Thoracic aorta (tissue), 2 donors: ENCODE data around the gene DDX59. TPM values are rescaled to one million over a fixed set of nuclear protein-coding genes. Genes with fewer than 3 reads are reported as not detected.

ENCODE experiments used
- ATAC-seq: fragments of 150-250 bp; one replicate; pipeline ENCODE4 v1.8.0; 2017; ENCODE audit warnings: low read depth; ENCODE audit not compliant: insufficient number of reproducible peaks, low FRiP score
- DNase-seq: peaks from one replicate; pipeline ENCODE4 v3.0.0-alpha.2; 2020; ENCODE audit warnings: low spot score
- H3K27ac ChIP-seq, 2 donors: fragments of 200-600 bp; sonication (generic); 1 replicate in 1 of 2; 2 replicates in 1 of 2; pipeline ENCODE4 v1.5.1; 2016; ENCODE audit warnings: mild to moderate bottlenecking in 2 of 2, moderate library complexity in 2 of 2
- H3K27me3 ChIP-seq: fragments of 200-600 bp; sonication (generic); replicated peaks from 2 replicates; pipeline ENCODE4 v1.6.0; 2016; ENCODE audit warnings: mild to moderate bottlenecking; ENCODE audit not compliant: insufficient read depth
- H3K36me3 ChIP-seq: fragments of 200-600 bp; sonication (generic); one replicate; pipeline ENCODE4 v1.5.1; 2016
- H3K4me1 ChIP-seq, 2 donors: fragments of 200-600 bp; sonication (generic); 1 replicate in 1 of 2; 2 replicates in 1 of 2; pipeline versions ENCODE4 v1.5.1 to v1.6.0; 2016; ENCODE audit warnings: low read depth in 2 of 2, mild to moderate bottlenecking in 1 of 2; ENCODE audit not compliant: control insufficient read depth in 1 of 2
- H3K4me3 ChIP-seq: fragments of 200-600 bp; sonication (generic); 2 replicates; pipeline ENCODE4 v1.5.1; 2016; ENCODE audit warnings: mild to moderate bottlenecking
- H3K9me3 ChIP-seq: fragments of 200-600 bp; sonication (generic); 2 replicates; pipeline ENCODE4 v1.5.1; 2016
- total RNA-seq, 2 donors: library from RNA; depleted of rRNA; stranded (reverse); fragments of >200 nt; gene quantifications; one replicate each; pipeline versions ENCODE4 v1.1.0 to v1.2.3, GENCODE V29; 2016
- TF ChIP-seq, protein P1 (sequence below): fragments of 200-600 bp; sonication (generic); IDR thresholded peaks from one replicate; pipeline ENCODE4 v1.5.1; 2019; ENCODE audit warnings: antibody characterized with exemption

Gene DDX59
- total RNA-seq, 2 donors from 2014 or later: 16.5 to 27.1 TPM

DNA sequence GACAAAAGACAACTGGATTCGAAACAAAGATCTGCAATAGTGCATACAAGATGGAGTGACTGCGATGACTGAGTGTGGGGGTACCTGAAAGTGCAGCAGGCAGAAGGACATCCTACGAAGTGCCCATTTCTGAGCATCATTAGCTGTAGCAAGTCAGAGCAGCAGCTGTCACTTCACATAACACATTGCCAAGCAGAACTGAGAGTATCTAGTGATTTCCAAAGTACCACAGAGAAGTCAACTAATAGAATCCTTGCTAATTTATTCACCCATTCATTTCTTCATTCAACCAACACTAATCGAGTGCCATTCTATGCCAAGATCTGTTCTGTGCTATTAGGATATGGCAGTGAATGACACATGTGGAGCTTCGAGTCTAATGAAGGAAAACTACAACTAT lies 37.4 kb upstream of the DDX59 start:
- TF ChIP-seq, protein P1, sequence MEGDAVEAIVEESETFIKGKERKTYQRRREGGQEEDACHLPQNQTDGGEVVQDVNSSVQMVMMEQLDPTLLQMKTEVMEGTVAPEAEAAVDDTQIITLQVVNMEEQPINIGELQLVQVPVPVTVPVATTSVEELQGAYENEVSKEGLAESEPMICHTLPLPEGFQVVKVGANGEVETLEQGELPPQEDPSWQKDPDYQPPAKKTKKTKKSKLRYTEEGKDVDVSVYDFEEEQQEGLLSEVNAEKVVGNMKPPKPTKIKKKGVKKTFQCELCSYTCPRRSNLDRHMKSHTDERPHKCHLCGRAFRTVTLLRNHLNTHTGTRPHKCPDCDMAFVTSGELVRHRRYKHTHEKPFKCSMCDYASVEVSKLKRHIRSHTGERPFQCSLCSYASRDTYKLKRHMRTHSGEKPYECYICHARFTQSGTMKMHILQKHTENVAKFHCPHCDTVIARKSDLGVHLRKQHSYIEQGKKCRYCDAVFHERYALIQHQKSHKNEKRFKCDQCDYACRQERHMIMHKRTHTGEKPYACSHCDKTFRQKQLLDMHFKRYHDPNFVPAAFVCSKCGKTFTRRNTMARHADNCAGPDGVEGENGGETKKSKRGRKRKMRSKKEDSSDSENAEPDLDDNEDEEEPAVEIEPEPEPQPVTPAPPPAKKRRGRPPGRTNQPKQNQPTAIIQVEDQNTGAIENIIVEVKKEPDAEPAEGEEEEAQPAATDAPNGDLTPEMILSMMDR: no peak
- H3K4me1 ChIP-seq: no peaks in the 10 kb centered on the region
- H3K9me3 ChIP-seq: no peaks in the 10 kb centered on the region
- H3K27ac ChIP-seq: no peak overlapping the region
- ATAC-seq (no peak), DNase-seq (no peak)
- H3K4me3 ChIP-seq: no peak overlapping the region
- H3K27me3 ChIP-seq: no peaks in the 10 kb centered on the region
- no peaks in the 10 kb centered on the region for H3K36me3 ChIP-seq

DNA sequence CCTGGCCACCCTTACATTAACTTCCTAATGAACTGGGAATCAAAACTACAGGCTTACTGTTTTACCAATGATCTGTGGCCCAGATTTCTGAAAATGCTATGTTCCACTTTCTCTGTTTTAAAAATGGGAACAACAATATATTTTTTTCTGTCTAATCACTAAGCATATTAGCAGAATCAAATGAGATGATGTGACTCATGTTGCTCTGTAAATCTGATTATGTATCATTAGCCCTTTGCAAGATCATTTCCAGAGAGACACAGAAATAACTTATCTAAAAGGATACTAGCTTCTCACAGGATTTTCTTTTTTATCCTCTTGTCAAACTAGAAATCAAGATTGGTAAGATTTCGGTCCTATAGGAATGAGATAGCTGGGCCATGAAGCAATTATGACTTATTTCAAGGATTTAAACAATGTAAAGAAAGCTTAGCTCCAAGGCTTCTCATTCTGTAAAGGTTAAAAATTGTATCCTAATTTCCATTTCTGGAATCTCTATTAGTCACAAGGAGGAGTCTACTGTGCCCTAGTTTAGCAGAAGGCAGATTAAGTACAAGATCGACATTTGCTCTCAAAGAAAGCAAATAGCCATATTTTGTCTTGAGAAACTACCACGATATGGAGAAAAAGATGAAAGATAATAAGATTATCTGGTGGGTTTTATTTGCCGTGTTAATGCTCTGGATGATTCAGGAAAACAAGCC lies 36.6 kb upstream of the DDX59 start:
- Histone ChIP-seq H3K36me3 (no peaks in the 10 kb centered on the region), H3K4me1 (no peaks in the 10 kb centered on the region), H3K9me3 (no peaks in the 10 kb centered on the region), H3K27me3 (no peaks in the 10 kb centered on the region), H3K27ac (no peak overlapping the region), H3K4me3 (no peak overlapping the region)
- ATAC-seq: no peak
- DNase-seq: no peak
- TF ChIP-seq, protein P1: no peak

DNA sequence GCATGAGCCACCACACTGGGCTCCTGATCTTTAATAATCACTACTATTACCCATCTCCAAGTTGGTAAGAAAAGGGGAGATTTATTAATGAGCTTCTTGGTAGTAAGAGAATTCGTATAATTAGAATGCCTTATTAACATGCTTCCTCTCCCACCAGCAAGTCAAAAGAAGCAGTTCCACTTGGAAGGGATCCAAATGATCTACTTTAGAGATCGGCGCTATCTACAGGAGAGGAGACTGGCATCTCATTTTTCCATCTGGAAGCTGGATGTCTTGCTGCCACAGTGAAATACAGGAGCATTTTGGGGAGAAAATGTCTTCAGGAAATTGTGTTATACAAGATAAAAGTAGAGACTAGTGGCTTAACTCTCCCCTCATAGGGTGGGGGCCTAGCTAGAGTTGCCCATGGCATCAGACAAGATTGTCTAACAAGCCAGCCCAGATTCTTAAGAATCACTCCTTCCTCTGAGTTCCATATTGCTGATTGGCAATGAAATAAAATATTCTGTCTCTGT lies 35.3 kb upstream of the DDX59 start:
- ATAC-seq: no peak
- TF ChIP-seq, protein P1: no peak

DNA sequence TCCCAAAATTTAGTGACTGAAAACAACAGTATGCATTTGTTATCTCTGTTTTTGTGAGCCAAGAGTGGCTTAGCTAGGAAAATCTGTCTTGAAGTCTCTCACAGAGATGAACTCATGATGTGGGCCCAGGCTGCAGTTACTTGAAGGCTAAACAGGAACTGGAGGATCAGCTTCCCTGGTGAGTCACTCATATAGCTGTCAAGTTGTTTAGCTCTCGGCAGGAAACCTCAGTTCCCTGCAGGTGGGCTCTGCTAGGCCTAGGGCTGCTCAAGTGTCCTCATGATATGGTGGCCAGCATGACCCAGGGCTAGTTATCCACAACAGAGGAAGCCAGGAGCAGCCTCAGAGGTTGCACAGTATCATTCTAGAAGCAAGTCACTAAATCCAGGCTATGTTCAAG lies 30.2 kb upstream of the DDX59 start:
- no peak for DNase-seq

More for the DNA sequence above, 35.3 kb upstream of the DDX59 start:
- no peak overlapping the region for H3K27ac ChIP-seq
- no peaks in the 10 kb centered on the region for H3K27me3 ChIP-seq
- H3K9me3 ChIP-seq: no peaks in the 10 kb centered on the region
- no peak for DNase-seq
- no peaks in the 10 kb centered on the region for H3K36me3 ChIP-seq
- no peak overlapping the region for H3K4me3 ChIP-seq
- H3K4me1 ChIP-seq: no peaks in the 10 kb centered on the region

DNA sequence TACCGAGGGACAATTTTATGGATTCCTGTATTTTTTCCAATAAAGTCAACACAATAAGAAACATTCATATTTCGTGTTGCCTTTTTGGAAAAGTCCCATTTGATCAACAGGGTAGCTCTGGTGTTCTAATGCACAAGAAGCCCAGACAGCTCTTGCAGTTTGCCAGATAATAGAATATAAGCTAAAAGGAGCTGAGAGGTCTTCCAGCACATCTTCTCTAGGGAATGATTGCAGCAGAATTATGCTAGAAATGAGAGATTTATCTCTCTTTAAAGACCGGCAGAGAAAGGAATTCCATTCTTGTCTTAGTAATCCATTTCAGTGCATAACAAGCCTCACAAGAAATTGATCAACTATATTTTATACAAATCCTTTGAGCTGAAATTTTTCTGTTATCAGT lies 25.0 kb upstream of the DDX59 start:
- TF ChIP-seq, protein P1: no peak
- no peak for DNase-seq
- Histone ChIP-seq H3K36me3 (no peaks in the 10 kb centered on the region), H3K4me1 (no peaks in the 10 kb centered on the region), H3K4me3 (no peak overlapping the region), H3K27me3 (no peaks in the 10 kb centered on the region), H3K27ac (no peak overlapping the region), H3K9me3 (no peaks in the 10 kb centered on the region)
- ATAC-seq: no peak

More for the DNA sequence above, 30.2 kb upstream of the DDX59 start:
- no peak for ATAC-seq
- Histone ChIP-seq H3K27ac (no peak overlapping the region), H3K4me3 (no peak overlapping the region), H3K4me1 (no peaks in the 10 kb centered on the region), H3K36me3 (no peaks in the 10 kb centered on the region), H3K27me3 (no peaks in the 10 kb centered on the region), H3K9me3 (no peaks in the 10 kb centered on the region)
- TF ChIP-seq, protein P1: no peak
